Small intestine (tissue), 7 donors: ENCODE data around the gene APOL3. TPM values are rescaled to one million over a fixed set of nuclear protein-coding genes. Genes with fewer than 3 reads are reported as not detected.
"Not testable (repeated sequence)": the region's sequence is repeated elsewhere in the genome, so short reads cannot be mapped to it uniquely, and the experiment has no call there.

Source experiments
- DNase-seq, 2 donors: peaks; one replicate each; pipeline versions ENCODE4 v3.0.0 to v3.0.0-alpha.2; 2013
- FAIRE-seq: peaks from 2 replicates; lab custom pipeline; 2012; peaks lifted over from hg19 to GRCh38; lab: Jason Lieb, UNC
- H3K27ac ChIP-seq, 3 donors: one replicate each; pipeline ENCODE4 v1.5.1; 2013; ENCODE audit warnings: low read length in 2 of 3, mild to moderate bottlenecking in 2 of 3, control low read depth in 1 of 3, inconsistent platforms in 1 of 3, low read depth in 1 of 3, moderate library complexity in 1 of 3
- H3K27me3 ChIP-seq, 3 donors: one replicate each; pipeline ENCODE4 v1.6.1; 2013; ENCODE audit warnings: low read length in 3 of 3, inconsistent platforms in 1 of 3; ENCODE audit not compliant: control insufficient read depth in 3 of 3, insufficient read depth in 3 of 3
- H3K36me3 ChIP-seq, 3 donors: one replicate each; pipeline ENCODE4 v1.6.1; 2013; ENCODE audit warnings: low read length in 3 of 3, inconsistent platforms in 1 of 3, low read depth in 1 of 3, mild to moderate bottlenecking in 1 of 3, moderate library complexity in 1 of 3; ENCODE audit not compliant: control insufficient read depth in 3 of 3, insufficient read depth in 2 of 3
- H3K4me1 ChIP-seq, 3 donors: one replicate each; pipeline ENCODE4 v1.6.1; 2013; ENCODE audit warnings: low read length in 2 of 3, inconsistent platforms in 1 of 3, low read depth in 1 of 3, mild to moderate bottlenecking in 1 of 3, moderate library complexity in 1 of 3; ENCODE audit not compliant: control insufficient read depth in 3 of 3, insufficient read depth in 2 of 3
- H3K4me3 ChIP-seq, 3 donors: one replicate each; pipeline ENCODE4 v1.5.1; 2013; ENCODE audit warnings: low read length in 3 of 3, control low read depth in 1 of 3, inconsistent platforms in 1 of 3, low read depth in 1 of 3, mild to moderate bottlenecking in 1 of 3, moderate library complexity in 1 of 3
- H3K9me3 ChIP-seq, 2 donors: one replicate each; pipeline ENCODE4 v1.6.1; 2013; ENCODE audit warnings: low read depth in 1 of 2, low read length in 1 of 2; ENCODE audit not compliant: control insufficient read depth in 2 of 2, insufficient read depth in 1 of 2
- WGBS, 3 donors: extraction: QIAGEN DNeasy Blood & Tissue Kit; methylation state at CpG; one replicate each; pipeline ENCODE4 v1.1.7; 2013; 5-methylcytosine and 5-hydroxymethylcytosine counted together
- polyA plus RNA-seq, 4 donors: library from polyadenylated mRNA; stranded (reverse) in 3 of 4; unstranded in 1 of 4; fragments of 200-250 nt in 3 of 4; fragments of 120-200 nt in 1 of 4; gene quantifications; one replicate each; pipeline versions ENCODE4 v1.2.1 to v1.2.3, GENCODE V29; 2013
- donor health status: healthy with polysubstance abuse.
- donor health status: control.
- donor health status: control.
- donor health status: Bipolar disorder and iron deficiency.
- donor health status: healthy.

APOL3 gene
- polyA plus RNA-seq, 4 donors: 9.3 to 44.7 (median 18.0) TPM

DNA sequence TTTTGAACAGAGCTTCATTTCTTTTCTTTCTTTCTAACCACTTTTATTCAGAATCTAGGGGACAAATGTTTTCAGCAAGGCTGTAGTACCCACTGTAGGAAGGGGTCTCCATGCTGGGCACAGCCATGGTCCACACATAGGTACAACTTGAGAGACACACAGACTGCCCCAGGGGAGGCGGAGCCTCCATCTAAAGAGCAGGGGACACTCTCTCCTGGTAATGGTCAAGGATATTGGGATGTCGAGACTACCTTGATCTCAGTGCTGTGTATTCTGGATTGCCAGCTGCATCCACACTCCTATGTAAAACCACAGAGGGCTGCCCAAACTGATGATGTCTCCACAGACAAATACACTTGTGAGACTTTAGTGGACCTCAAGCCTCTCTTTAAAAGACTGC lies 2.9 kb upstream of the APOL3 start:
- no peak for FAIRE-seq
- Histone ChIP-seq H3K4me1 (peaks cover 0 to 3% (median 3%) of the 10 kb centered on the region in 3 donors), H3K9me3 (no peaks in the 10 kb centered on the region), H3K27ac (peak overlapping the region in 1 of 3 donors; percentile 75), H3K36me3 (no peaks in the 10 kb centered on the region), H3K4me3 (no peak overlapping the region), H3K27me3 (no peaks in the 10 kb centered on the region)
- WGBS, 3 donors: 80 to 97% (median 96%) methylated on average over 2 of the region's 2 CpGs
- no peak for DNase-seq

DNA sequence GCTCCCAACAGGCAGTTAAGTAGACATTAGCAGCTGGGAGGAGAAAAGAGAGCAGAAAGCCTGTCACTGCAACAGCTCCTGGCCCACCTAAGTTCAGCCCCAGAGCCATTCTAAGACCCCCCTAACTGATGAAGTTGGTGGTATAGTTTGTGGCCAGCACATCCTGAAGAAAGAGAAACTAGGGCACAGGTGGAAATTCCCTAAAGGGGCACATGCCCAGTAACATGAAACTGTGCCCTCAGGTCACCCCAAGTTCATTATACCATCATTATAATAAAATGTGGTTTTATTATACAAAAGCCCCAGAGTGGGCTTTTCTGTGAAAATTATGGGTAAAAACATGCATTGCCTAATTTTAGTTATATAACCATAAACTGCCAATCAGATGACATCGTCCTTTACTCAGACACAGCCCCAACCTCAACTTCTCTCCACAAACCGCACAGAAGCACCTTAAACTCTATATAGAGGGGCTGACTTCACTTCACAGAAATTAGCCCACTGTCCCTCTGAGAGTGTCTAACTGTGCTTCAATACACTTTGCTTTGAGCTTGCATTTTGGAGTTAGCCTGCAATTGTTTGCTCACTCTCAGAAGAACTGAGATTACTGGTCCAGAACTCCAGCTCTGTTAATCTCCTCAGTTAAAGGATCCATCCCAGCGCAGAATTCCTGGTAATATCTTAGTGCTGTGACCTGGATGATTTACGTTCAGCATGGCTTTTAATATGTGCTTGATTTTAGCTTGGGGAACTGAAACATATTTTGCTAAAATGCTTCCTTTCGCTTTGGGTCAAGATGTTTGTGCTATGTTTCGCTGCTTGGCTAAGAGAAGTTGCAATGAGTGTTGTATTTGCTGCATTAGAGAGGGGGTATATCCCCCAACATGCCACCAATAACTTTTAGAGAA lies 1.8 kb upstream of the APOL3 start:
- Histone ChIP-seq H3K4me1 (peaks cover 0 to 3% (median 3%) of the 10 kb centered on the region in 3 donors), H3K27me3 (no peaks in the 10 kb centered on the region), H3K9me3 (no peaks in the 10 kb centered on the region), H3K36me3 (no peaks in the 10 kb centered on the region), H3K4me3 (no peak overlapping the region), H3K27ac (peak overlapping the region in 2 of 3 donors; percentile 0 to 75)
- WGBS, 3 donors: 70 to 85% (median 73%) methylated on average over 6 of the region's 6 CpGs
- no peak for FAIRE-seq
- DNase-seq: no peak

DNA sequence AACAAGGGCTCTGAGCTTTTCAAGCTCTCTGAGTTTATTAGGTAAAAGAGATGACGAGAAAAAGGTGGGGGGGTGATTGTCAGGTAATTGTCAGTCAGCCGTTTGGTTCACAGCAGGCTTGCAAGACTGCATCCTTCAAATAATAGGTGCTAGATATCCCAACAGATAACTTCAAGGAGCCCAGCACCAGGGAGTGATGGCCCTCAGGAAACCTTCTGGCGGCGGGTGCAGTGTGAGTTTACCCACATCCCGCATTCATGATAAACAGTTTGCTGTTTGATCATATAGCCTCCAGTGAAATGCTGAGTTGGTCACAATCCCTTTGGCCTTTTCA lies 1.2 kb upstream of the APOL3 start:
- H3K4me1 ChIP-seq, H3K27me3 ChIP-seq, DNase-seq, FAIRE-seq, H3K4me3 ChIP-seq, H3K36me3 ChIP-seq, H3K9me3 ChIP-seq: not testable (repeated sequence)
- WGBS, 3 donors: 47 to 71% (median 53%) methylated on average over 5 of the region's 5 CpGs
- H3K27ac ChIP-seq: peak overlapping the region in 1 of 3 donors; percentile 75

DNA sequence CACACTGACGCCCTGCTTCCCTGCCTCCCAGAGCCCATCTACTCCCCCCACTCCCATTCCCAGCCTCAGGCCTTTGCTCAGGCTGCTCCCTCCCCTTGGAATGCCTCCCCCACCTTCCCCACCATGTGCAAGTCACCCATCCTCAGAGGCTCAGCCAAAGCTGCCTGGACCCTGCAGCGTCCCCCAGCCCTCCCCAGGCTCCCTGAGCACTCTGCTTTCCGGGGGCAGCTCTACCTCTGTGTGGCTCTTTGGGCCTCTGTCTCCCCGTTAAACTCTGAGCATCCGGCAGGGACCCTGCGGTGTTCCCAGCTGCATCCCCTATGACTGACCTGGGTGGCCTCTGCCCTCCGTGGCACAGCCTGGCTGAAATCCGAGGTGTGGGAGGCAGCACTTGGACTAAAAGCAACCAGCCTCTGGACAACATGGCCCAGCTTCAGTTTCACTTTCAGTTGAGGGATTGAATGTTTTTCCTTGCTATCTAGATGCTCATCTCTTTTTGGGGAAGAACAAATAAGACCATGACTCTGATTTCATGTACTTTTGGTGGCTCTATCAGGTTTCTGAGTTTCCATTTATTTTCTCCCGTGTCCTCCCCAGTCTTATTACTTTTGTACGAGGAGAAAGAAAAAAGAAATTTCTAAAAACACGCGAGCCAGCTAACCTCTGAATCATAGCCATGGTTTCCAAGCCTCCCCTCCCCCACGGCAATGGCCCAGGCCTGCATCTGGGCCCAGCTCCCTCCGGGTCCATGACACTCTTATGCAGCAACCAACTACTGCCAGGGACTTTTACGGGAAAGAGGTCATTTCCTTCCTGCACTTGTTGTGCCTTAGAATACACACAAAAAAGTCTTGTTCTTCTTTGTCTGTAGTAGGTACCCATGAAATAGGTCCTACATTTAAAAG lies 3.8 kb downstream of the APOL3 start:
- Histone ChIP-seq H3K27ac (peak overlapping the region; percentile 71 to 95 (median 79)), H3K9me3 (peaks cover 0 to 3% of the 10 kb centered on the region in 2 donors), H3K4me3 (peak overlapping the region in 2 of 3 donors; percentile 26 to 49), H3K4me1 (peaks cover 16 to 40% (median 21%) of the 10 kb centered on the region in 3 donors), H3K27me3 (no peaks in the 10 kb centered on the region), H3K36me3 (peaks cover 0 to 4% (median 0%) of the 10 kb centered on the region in 3 donors)
- FAIRE-seq (no peak), DNase-seq (peak; percentile 62 to 86)
- 4 to 6% (median 4%) methylated on average over 15 of the region's 15 CpGs for whole genome bisulfite sequencing, 3 donors

DNA sequence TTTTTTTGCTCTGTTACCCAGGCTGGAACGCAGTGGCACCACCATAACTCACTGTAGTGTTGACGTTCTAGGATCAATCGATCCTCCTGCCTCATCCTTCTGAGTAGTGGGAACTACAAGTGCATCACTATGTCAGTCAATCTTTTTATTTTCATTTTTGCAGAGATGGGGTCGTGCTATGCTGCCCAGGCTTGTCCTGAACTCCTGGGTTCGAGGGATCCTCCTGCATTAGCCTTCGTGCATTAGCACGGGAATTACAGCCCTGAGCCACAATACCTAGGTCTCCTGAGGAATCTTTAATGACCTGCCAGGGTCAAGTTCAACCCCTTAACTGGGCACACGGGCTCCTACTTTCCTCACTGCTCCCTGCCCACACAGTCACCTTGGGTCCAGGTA lies 4.4 kb downstream of the APOL3 start:
- WGBS, 3 donors: 6 to 44% (median 36%) methylated on average over 8 of the region's 8 CpGs
- peak in 1 of 2 donors; percentile 40 for DNase-seq
- H3K27me3 ChIP-seq: no peaks in the 10 kb centered on the region
- peak overlapping the region; percentile 71 to 95 (median 79) for H3K27ac ChIP-seq
- peaks cover 0 to 3% of the 10 kb centered on the region in 2 donors for H3K9me3 ChIP-seq
- H3K4me3 ChIP-seq: peak overlapping the region in 2 of 3 donors; percentile 26 to 49
- H3K36me3 ChIP-seq: peaks cover 0 to 4% (median 0%) of the 10 kb centered on the region in 3 donors
- peaks cover 16 to 40% (median 21%) of the 10 kb centered on the region in 3 donors for H3K4me1 ChIP-seq
- FAIRE-seq: no peak

DNA sequence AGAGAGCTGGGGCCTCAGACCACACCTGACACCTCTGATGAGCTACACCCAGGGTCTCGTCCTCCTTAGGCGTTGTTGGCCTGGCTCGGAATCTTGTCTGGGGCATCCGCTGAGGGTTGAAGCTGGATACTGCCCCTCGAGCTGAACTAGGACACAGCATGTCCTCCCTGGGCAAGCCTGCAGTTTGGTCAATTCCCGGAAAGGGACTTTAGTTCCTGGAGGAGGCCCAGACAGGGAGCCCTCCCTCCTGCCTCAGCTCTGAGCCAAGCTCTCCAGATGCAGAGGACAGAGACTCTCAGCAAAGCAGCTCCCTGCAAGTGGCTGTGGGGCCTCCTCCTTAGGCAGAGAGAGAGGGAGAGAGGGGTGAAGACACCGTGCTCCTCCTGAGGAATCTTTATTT lies 4.9 kb downstream of the APOL3 start:
- peak overlapping the region in 1 of 3 donors; percentile 49 for H3K4me3 ChIP-seq
- H3K36me3 ChIP-seq: peaks cover 0 to 4% (median 0%) of the 10 kb centered on the region in 3 donors
- peaks cover 0 to 3% of the 10 kb centered on the region in 2 donors for H3K9me3 ChIP-seq
- peak; percentile 49 to 58 for DNase-seq
- no peak for FAIRE-seq
- WGBS, 3 donors: 42 to 57% (median 44%) methylated on average over 7 of the region's 7 CpGs
- peak overlapping the region; percentile 71 to 95 (median 79) for H3K27ac ChIP-seq
- no peaks in the 10 kb centered on the region for H3K27me3 ChIP-seq
- peaks cover 18 to 40% (median 21%) of the 10 kb centered on the region in 3 donors for H3K4me1 ChIP-seq

DNA sequence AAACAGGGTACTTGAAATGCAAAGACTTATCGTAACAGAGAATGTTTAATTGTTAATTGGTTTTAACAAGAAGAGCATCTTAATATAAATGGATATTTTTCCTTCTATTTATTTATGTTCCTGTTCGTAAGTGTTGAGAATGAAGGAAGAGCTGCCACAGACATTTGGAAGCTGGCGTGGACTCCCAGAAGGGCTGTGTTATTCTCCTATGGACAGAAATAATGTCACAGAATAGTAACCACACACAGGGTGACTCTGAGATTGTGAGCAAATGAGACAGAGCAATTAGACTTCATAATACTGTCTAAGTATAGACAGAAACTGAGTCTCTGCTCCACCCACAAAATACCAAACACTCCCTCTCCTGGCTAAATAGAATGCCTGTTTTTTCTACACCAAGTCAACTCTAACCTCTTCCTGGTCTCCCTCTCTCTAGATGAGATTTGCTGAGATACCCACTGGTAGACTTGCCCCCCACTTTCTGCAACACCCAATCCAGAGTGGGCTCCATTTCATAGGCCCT lies 6.1 kb downstream of the APOL3 start:
- DNase-seq (peak in 1 of 2 donors; percentile 37), FAIRE-seq (no peak)
- Histone ChIP-seq H3K36me3 (peaks cover 0 to 4% (median 0%) of the 10 kb centered on the region in 3 donors), H3K4me1 (peaks cover 19 to 40% (median 24%) of the 10 kb centered on the region in 3 donors), H3K27me3 (no peaks in the 10 kb centered on the region), H3K27ac (peak overlapping the region; percentile 71 to 95 (median 79)), H3K9me3 (peaks cover 0 to 3% of the 10 kb centered on the region in 2 donors), H3K4me3 (no peak overlapping the region)
- WGBS, 3 donors: 69 to 79% (median 73%) methylated on average over 3 of the region's 3 CpGs
